Stimulated activated CD8-positive, alpha-beta memory T cell treated with anti-CD3 and anti-CD28 coated beads, Interleukin-12 subunit alpha, Interleukin-12 subunit beta, amount 100 ng/mL, for 24 hours (primary cell): ENCODE data around the gene RUNX1.
"Not testable (repeated sequence)": the region's sequence is repeated elsewhere in the genome, so short reads cannot be mapped to it uniquely, and the experiment has no call there.

ENCODE experiments used
- DNase-seq: peaks from one replicate; pipeline ENCODE4 v3.0.0-alpha.2; 2020; ENCODE audit errors: extremely low read depth

Gene RUNX1

DNA sequence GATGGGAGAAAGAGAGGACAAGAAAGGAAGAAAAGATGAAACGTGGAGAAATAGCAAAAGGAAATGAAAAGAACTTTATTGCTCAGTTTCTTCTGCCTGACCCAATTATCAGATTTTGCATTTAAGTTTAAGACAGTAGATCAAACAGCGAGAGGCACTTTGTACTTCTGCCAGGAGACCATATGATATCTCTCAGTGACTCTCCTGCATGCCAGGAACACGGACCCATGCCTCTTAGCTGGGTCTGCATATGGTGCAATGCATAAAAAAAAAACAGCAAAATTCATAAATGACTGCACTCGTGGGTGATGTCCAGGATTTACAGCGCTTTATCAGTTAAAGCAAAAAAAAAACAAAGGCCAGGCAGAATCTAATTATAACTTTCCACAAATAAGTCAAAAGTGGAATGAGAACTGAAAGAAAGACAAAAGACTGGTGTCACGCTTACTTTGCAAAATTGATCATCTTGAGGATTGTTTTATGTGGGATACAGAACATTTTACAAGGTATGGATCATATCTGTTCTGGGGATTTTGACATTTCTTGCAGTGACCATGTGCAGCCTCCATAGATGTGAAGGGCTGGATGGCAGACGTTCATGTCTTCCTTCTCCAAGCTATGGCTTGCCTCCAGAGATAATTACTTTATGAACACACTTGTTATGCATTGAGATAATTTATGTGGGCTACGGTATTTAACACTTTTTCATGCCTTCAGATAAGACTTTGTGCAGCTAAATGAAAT is 79.5 kb downstream of the RUNX1 start:
- no peak for DNase-seq

GRCh38 chr21:34968414-34969333 is 80.4 kb downstream of the RUNX1 start:
- no peak for DNase-seq

GRCh38 chr21:34967509-34968289 is 81.4 kb downstream of the RUNX1 start:
- DNase-seq, result no peak

GRCh38 chr21:34966881-34967280 is 82.2 kb downstream of the RUNX1 start:
- DNase-seq, result not testable (repeated sequence)

DNA sequence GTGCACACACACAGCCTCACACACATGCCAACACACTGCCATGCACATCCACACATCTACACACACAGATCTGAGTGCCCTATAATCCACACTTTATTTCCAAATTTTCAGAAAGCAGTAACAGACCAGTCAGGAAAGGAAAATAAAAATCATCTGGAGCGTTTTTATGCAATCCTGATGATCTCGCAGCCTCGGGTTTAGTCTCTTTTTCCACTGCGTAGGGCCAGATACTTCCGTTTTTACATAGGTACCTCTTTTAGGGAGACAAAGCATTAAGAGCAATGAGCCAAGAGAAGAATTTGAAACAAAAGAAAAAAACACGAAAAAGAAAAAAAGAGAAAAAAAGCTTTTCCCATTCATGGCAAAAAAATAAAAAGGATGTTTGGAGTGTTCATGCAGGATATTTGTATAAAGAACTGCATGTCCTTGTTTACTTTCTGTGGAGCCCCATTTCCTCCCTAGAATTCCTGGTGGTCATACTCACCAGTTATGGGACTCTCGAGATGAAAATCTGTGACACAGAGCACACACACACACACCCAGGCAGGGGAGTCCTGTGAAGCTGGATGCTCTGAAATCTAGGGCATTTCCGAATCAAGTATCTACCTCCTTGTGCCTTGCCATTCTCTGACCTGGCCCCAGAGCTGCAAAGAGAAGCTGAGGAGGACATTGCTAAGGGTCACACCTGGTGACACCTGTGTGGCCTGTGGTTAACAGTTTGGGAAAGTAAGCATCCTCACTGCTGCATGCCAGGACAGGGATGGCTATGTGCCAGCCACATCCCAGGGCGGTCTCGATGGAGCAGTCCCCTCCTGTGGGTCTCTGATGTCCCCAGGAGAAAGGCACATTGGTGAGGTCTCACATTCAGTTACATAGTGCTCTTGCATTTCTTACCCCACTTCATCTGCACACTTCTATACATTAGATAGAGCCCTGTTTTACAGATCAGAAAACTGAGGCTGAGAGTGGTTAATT is 83.6 kb downstream of the RUNX1 start:
- DNase-seq, result no peak

GRCh38 chr21:34962586-34963222 is 86.4 kb downstream of the RUNX1 start:
- no peak for DNase-seq

GRCh38 chr21:34962136-34962535 is 87.0 kb downstream of the RUNX1 start:
- no peak for DNase-seq

DNA sequence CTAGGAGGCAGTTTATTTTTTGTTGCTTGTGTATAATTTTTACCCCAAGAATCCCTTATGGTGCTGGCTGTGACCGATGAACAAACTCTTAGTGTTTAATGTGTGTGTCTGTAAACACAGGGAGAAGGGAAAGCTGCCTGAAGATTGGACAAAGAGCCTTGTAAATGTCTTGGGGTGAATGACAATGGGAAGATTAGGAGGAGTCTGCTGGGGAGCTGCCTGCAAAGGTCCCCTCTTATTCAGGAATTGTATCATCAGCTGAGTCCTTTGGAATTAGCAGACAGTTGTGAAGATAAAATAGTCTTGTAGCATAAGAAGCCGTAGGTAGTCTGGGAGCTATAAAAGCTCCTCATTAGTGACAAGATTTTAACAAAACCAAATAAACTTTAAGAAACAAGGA is 88.4 kb downstream of the RUNX1 start:
- no peak for DNase-seq

- DNase-seq, result no peak
Measured at GRCh38 chr21:34959607-34960006, 89.5 kb downstream of the RUNX1 start.

DNA sequence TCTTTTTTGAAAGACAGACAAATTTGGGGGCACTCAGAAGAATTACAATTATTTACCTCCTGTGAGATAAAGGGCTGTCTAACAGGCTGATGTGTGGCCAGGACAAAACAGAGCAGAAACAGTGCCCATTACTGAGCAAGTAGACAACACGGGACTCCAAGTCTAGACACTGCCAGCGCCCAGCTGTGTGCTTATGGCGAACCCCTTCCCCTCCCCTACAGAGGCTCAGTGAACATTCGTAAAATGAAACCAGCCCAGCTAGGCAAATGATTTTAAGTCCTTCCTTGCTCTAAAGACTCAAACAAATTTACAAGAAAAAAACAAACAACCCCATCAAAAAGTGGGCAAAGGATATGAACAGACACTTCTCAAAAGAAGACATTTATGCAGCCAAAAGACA is 91.1 kb downstream of the RUNX1 start:
- DNase-seq, result no peak

DNA sequence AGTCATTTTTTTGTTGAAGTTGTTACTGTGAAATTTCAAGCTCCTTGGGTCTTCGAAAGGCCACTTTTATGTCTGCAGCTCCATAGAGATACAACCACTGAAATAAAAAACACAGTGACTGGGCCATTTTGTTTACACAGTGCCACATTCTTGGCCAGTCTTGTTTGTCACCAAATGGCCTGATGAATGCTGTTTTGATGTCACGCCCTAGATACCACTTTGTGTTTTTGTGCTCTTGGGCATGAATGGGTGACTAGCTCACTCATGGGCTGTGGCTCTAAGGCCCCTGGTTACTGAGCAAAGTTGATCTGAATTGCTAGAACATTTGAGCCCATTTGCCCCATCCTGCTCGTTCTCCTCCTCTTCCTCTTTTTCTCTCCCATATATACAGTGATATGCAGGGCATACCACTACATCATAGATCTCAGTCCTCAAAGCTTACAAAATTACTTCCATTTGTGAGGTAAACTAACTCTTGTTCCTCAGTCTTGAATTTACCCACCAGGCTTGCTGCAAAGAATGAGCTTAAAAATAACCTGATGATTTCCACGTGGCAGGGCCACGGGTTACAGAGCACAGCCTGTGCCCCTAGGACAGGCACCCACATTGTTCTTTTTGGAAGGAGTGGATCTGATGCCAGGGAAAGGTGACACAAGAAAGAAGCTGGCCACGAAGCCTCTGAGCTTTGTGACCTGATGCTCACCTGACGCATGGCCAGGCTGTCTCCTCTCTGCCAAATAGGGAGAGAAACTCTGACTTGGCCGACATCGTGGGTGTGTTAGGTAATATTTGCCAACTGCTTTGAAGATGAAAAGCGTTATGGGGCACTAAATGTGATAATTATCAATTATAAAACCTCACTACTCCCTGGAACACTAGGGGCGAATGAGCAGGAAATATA is 92.4 kb downstream of the RUNX1 start:
- no peak for DNase-seq

GRCh38 chr21:34953950-34954349 is 95.2 kb downstream of the RUNX1 start:
- no peak for DNase-seq

- DNase-seq, result no peak
Measured at GRCh38 chr21:34952701-34953100, 96.4 kb downstream of the RUNX1 start.

GRCh38 chr21:34951868-34952267 is 97.2 kb downstream of the RUNX1 start:
- DNase-seq, result not testable (repeated sequence)

- DNase-seq, result no peak
Measured at GRCh38 chr21:34950980-34951379, 98.1 kb downstream of the RUNX1 start.

- DNase-seq, result no peak
Measured at GRCh38 chr21:34949499-34949898, 99.6 kb downstream of the RUNX1 start.

GRCh38 chr21:34949030-34949429 is 100.1 kb downstream of the RUNX1 start:
- DNase-seq, result no peak

DNA sequence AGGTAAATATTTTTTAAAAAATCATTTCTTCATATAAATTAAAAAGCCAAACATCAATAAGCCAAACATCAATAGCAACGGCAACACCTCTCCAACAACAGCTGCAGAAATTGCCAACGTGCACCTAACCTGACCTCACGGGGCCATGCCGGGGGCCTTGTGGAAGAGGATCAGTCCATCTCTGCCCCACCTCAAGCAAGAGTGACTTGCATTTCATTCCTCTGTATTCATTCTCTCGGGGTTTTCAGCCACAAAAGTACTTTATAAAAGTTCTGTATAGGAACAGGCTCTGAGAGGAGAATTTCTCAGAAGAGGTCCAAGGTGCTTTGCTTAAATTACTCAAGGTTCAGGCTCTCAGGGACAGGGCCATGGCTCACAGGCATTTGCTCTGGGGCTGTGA is 100.9 kb downstream of the RUNX1 start:
- DNase-seq, result no peak

DNA sequence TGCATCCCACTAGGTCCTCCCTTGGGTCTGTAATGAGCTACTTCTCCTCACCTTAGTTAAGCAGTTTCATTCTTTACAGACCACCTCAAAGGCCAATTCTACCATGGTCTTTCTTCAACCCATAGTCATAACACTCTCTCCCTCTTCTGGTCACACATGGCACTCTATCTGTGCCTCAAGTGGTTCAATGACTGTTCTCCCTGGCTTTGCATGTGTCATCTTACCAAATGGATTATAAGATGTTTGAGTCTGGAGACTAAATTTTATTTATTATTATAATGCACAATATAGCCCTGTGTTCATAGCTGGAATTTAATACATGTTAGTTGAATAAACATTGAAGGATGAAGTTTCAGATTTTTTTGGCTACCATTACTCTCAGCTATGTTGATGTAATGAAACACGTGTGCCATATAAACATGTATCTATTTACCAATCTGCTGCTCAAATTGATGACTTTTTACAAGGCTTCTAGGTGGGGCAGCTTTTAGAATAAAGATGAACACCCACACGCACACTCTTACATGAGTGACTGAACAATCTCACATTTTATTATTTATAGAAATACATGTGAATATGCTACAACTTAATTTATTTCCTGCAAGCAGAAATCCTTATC is 102.1 kb downstream of the RUNX1 start:
- no peak for DNase-seq
